Memory B cell (primary cell): Measurements from ENCODE around the gene CUL1.

Source experiments
- ATAC-seq: fragments of 150-1000 bp; cut with Tn5 transposase; 2 replicates; pipeline ENCODE4 v1.10.0; 2021; ENCODE audit warnings: low read depth, mild to moderate bottlenecking, moderate library complexity
- DNase-seq, 2 donors: peaks; one replicate each; pipeline ENCODE4 v3.0.0; 2022; ENCODE audit warnings: low spot score in 2 of 2
- H3K27ac Mint-ChIP-seq: one replicate; pipeline ENCODE4 v1.8.0; 2022; ENCODE audit warnings: mild to moderate bottlenecking, moderate library complexity, mixed read lengths
- H3K27me3 Mint-ChIP-seq: one replicate; pipeline ENCODE4 v1.8.0; 2022; ENCODE audit warnings: mixed read lengths
- H3K36me3 Mint-ChIP-seq: one replicate; pipeline ENCODE4 v1.8.0; 2022; ENCODE audit warnings: mild to moderate bottlenecking, mixed read lengths
- H3K4me1 Mint-ChIP-seq: one replicate; pipeline ENCODE4 v1.8.0; 2022; ENCODE audit warnings: mixed read lengths
- H3K4me3 Mint-ChIP-seq: one replicate; pipeline ENCODE4 v1.8.0; 2022; ENCODE audit warnings: mild to moderate bottlenecking, moderate library complexity, mixed read lengths
- H3K9me3 Mint-ChIP-seq: one replicate; pipeline ENCODE4 v1.8.0; 2022; ENCODE audit warnings: mixed read lengths

The CUL1 gene

DNA sequence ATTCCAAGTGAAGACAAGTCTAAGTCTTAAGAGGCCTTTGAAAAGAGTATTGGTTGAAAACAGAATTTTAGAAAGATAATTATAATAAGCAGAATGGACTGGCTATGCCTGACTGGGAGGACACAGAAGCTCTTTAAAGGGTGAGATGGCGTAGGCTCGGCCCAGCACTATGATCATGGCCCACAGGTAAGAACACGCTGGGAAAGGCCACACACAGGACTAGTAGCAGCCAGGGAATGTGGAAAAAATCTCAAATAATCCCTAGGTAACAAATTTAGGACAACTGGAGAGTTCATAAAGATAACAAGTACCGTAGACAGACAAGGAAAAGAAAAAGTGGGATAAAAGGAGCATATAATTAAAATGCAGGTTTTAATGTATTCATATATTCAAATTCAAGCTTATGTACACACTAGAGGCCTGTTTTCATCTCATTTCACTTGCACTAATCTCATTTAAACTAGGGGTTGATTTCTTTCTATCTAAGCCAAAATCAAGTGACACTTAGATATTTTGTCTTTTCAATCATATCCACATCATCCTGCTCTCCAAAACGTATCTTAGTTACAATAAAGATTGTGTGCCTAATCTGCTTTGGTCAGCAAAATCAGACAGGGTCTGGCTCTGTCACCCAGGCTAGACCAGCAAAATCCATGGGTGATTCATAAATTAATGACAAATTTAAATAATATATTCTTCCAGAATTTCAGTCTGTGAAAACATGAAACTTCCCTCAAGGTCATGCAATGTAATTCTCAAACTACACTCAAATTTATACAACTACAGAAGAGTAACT, 132.4 kb downstream of the CUL1 start:
- no peak overlapping the region for H3K4me3 Mint-ChIP-seq
- no peak for ATAC-seq
- H3K27ac Mint-ChIP-seq: no peak overlapping the region
- H3K36me3 Mint-ChIP-seq: peaks cover 2% of the 10 kb centered on the region
- no peaks in the 10 kb centered on the region for H3K9me3 Mint-ChIP-seq
- no peaks in the 10 kb centered on the region for H3K4me1 Mint-ChIP-seq
- no peaks in the 10 kb centered on the region for H3K27me3 Mint-ChIP-seq
- no peak for DNase-seq

DNA sequence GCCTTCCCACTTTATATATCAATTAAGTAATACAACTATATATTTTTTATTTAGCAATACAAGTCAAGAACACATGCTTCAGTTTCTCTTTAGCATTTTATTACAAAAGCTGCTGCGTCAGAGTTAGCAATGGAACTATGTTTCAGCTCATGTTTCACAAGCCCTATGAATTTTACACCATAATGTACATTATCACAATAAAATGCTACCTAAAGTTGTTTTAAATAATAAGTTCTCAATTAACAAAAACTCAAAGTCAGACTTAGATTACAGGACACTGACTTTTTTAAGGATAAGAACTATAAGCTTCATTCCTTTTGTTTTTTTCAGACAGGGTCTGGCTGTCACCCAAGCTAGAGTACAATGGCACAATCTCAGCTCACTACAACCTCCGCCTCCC, 133.1 kb downstream of the CUL1 start:
- no peak for DNase-seq
- no peak for ATAC-seq
- no peaks in the 10 kb centered on the region for H3K27me3 Mint-ChIP-seq
- no peaks in the 10 kb centered on the region for H3K4me1 Mint-ChIP-seq
- H3K4me3 Mint-ChIP-seq: no peak overlapping the region
- H3K9me3 Mint-ChIP-seq: no peaks in the 10 kb centered on the region
- H3K27ac Mint-ChIP-seq: no peak overlapping the region
- H3K36me3 Mint-ChIP-seq: peaks cover 2% of the 10 kb centered on the region

DNA sequence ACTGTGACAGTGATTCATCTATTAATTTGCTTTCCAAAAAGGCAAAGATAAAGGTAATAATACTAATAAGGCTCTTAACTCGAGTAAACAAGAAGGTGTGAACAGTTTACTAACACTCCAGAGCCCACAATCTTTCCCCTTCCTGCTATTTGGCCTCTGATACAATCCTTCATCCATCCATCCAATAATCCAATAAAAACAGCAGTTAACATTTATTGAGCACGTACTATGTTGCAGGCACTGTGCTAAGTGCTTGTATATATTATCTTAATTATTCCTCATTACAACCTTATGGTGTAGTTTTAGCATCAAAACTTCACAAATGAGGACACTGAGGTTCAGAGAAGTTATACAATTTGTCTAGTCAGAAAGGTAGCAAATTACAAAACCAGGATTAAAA, 135.9 kb downstream of the CUL1 start:
- peaks cover 4% of the 10 kb centered on the region for H3K9me3 Mint-ChIP-seq
- ATAC-seq: no peak
- no peaks in the 10 kb centered on the region for H3K27me3 Mint-ChIP-seq
- H3K4me3 Mint-ChIP-seq: no peak overlapping the region
- H3K27ac Mint-ChIP-seq: no peak overlapping the region
- H3K4me1 Mint-ChIP-seq: peaks cover 5% of the 10 kb centered on the region
- H3K36me3 Mint-ChIP-seq: peaks cover 6% of the 10 kb centered on the region
- no peak for DNase-seq

DNA sequence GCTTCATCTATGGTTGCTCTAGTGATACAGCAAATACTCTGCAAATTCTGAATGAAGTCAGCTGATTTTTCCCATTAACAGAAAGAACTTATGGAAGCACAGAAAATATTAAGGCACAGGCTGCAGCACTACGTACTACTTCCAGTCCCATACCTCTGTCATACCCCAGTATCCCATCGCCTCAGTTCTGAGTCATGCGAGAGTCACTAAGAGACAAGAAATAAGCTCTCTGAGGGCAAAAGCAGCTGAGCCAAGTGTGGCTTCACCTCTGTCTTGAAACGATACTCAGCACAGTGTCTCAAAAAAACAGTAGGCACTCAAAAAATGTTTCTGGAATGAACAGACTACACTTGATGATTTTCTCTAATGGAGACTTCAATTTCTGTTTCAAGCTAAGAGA, 137.2 kb downstream of the CUL1 start:
- H3K27me3 Mint-ChIP-seq: no peaks in the 10 kb centered on the region
- peaks cover 5% of the 10 kb centered on the region for H3K36me3 Mint-ChIP-seq
- peaks cover 4% of the 10 kb centered on the region for H3K9me3 Mint-ChIP-seq
- H3K4me1 Mint-ChIP-seq: peaks cover 5% of the 10 kb centered on the region
- no peak overlapping the region for H3K4me3 Mint-ChIP-seq
- no peak overlapping the region for H3K27ac Mint-ChIP-seq
- ATAC-seq (no peak), DNase-seq (no peak)

DNA sequence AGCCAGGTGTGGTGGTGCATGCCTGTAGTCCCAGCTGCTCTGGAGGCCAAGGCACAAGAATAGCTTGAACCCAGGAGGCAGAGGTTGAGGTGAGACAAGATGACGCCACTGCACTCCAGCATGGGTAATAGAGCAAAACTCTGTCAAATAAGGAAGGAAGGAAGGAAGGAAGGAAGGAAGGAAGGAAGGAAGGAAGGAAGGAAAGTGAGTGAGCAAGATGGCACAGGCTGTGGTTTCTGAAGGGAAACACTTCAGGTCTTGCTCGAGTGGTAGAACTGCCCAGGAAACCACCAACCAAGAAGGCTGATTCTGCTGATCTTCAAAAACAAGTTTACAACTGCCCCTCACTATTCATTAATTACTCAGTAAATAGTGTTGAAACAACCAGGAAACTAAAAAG, 140.2 kb downstream of the CUL1 start:
- peak in 1 of 2 donors; percentile 8 for DNase-seq
- H3K36me3 Mint-ChIP-seq: peaks cover 5% of the 10 kb centered on the region
- ATAC-seq: peak; percentile 94
- H3K27ac Mint-ChIP-seq: peak overlapping the region; percentile 7
- peaks cover 5% of the 10 kb centered on the region for H3K4me1 Mint-ChIP-seq
- H3K9me3 Mint-ChIP-seq: peaks cover 4% of the 10 kb centered on the region
- no peak overlapping the region for H3K4me3 Mint-ChIP-seq
- H3K27me3 Mint-ChIP-seq: no peaks in the 10 kb centered on the region

DNA sequence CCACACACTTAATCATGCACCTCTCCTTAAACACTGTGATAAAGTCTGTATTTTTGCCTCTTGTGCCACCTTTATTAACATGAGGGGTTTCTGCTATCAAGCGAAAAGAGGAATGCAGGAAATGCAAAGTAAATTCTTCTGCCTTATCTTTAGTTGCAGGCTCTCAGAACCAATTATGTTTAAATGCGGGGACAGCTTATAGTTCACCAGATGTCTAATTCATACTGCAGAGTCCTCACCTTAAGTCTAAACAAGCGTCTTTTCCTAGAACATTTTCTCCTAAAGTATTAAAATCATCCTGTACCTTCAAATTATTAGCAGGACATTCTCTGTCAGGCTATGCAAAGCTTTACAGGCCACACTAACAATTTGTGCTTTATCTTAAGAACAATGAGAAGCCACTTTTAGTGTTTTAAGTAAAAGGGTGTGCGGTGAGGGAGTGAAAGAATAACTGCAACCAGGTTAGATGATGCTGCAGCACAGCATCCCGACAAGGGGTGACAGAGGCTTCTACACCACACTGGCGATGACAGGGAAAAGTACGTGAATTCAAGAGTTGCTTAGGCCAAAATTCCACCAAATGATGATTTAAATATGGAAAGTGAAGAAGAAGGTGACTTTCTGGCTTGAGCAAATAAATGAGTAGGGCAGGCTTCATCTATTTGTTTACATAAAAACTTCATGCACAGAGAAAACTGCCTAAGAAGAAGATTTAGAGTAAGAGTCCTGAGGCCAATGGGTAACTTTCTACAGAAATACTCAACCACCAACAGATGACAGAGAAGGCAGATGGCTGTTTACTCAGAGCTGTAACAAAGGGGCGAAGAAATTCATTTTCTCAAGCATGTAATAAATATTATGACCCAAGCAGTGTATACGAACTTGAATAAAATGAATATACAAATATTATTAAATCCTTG, 149.4 kb downstream of the CUL1 start:
- H3K27ac Mint-ChIP-seq: no peak overlapping the region
- DNase-seq: no peak
- no peaks in the 10 kb centered on the region for H3K9me3 Mint-ChIP-seq
- H3K4me3 Mint-ChIP-seq: no peak overlapping the region
- no peak for ATAC-seq
- peaks cover 8% of the 10 kb centered on the region for H3K4me1 Mint-ChIP-seq
- no peaks in the 10 kb centered on the region for H3K36me3 Mint-ChIP-seq
- H3K27me3 Mint-ChIP-seq: no peaks in the 10 kb centered on the region

DNA sequence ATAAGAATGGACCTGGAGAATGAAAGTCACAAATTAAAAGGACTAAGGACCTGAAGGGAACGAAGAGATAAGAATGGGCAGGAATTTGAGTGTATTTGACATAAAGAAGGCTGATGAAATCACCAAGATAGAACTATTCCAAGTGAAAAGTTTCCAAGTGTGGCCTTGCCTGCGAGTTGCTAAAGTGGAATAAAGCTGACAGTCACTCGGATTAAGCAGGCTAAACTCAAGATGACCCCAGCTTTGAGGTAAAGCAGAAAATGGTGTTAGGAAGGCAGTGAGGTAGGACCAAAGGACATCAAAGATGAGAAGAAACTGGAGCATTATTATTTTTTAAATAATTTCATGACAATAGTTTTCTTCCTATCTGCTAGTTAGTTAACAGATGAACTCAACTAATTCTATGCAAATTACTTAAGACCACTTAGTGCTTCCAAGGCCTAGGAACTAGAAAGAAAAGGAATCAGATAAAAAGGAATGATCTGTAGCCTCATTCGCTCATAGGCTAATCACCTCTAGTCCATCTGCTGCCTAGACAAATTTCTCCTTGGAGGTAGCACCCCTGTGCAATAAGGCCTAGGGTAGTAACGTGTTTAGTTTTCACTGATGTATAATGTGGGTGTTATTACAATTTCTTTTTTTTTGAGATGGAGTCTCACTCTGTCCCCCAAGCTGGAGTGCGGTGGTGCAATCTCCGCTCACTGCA, 150.8 kb downstream of the CUL1 start:
- no peak for ATAC-seq
- no peaks in the 10 kb centered on the region for H3K9me3 Mint-ChIP-seq
- no peak overlapping the region for H3K27ac Mint-ChIP-seq
- no peak for DNase-seq
- peaks cover 8% of the 10 kb centered on the region for H3K4me1 Mint-ChIP-seq
- no peak overlapping the region for H3K4me3 Mint-ChIP-seq
- no peaks in the 10 kb centered on the region for H3K36me3 Mint-ChIP-seq
- no peaks in the 10 kb centered on the region for H3K27me3 Mint-ChIP-seq

DNA sequence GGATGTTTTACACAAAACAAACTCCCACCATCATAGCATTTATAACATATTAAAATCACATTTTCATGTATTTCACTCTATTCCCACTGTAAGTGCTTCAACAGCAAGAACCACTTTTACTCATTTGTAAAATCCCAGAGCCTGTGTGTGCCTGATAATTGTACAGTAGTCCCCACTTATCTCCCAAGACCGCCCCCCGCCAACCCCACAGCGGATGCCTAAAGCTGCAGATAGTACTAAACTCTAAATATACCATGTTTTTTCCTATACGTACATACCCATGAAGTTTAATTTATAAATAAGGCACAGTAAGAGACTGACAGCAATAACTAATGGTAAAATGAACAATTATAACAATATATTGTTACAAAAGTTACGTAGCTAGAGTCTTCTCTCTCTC, 151.9 kb downstream of the CUL1 start:
- no peak for DNase-seq
- Mint-ChIP-seq H3K4me1 (peaks cover 8% of the 10 kb centered on the region), H3K9me3 (no peaks in the 10 kb centered on the region), H3K27me3 (no peaks in the 10 kb centered on the region), H3K4me3 (no peak overlapping the region), H3K36me3 (no peaks in the 10 kb centered on the region), H3K27ac (no peak overlapping the region)
- no peak for ATAC-seq
